ENCODE results near the gene ZNF780A.
"Not testable (repeated sequence)": the region's sequence is repeated elsewhere in the genome, so short reads cannot be mapped to it uniquely, and the experiment has no call there.

GRCh38 chr19:40118638-40119037, 27.9 kb upstream of the ZNF780A start:
- not testable (repeated sequence) for TF ChIP-seq CTCF, EP300, POLR2AphosphoS5 (IDR thresholded peaks at IDR 0.05)

Measured in stomach (tissue), 4 donors.